Esophagus squamous epithelium (tissue), 5 donors: Measurements from ENCODE around the gene ALDH1A2. TPM values are rescaled to one million over a fixed set of nuclear protein-coding genes. Genes with fewer than 3 reads are reported as not detected.

ENCODE experiments used
- DNase-seq: peaks from one replicate; lab custom pipeline; 2025; lab: John Stamatoyannopoulos, UW
- H3K27ac ChIP-seq, 4 donors: fragments of 200-600 bp; sonication (generic); one replicate each; pipeline ENCODE4 v1.5.1; 2016 to 2019; ENCODE audit warnings: mild to moderate bottlenecking in 1 of 4
- H3K27me3 ChIP-seq, 4 donors: fragments of 200-600 bp; sonication (generic); 1 replicate in 3 of 4; 2 replicates in 1 of 4; pipeline versions ENCODE4 v1.5.1 to v1.6.0; 2017 to 2021; ENCODE audit warnings: antibody characterized with exemption in 1 of 4
- H3K36me3 ChIP-seq, 3 donors: fragments of 200-600 bp; sonication (generic); one replicate each; pipeline ENCODE4 v1.5.1; 2016 to 2019
- H3K4me1 ChIP-seq, 3 donors: fragments of 200-600 bp; sonication (generic); one replicate each; pipeline ENCODE4 v1.5.1; 2017 to 2019
- H3K4me3 ChIP-seq, 4 donors: fragments of 200-600 bp; sonication (generic); 1 replicate in 3 of 4; 2 replicates in 1 of 4; pipeline ENCODE4 v1.5.1; 2016 to 2019; ENCODE audit warnings: mild to moderate bottlenecking in 2 of 4, moderate library complexity in 1 of 4
- H3K9me3 ChIP-seq, 3 donors: fragments of 200-600 bp; sonication (generic); one replicate each; pipeline ENCODE4 v1.5.1; 2016 to 2019
- POLR2A ChIP-seq, 4 donors: fragments of 450-650 bp; IDR thresholded peaks; one replicate each; pipeline ENCODE4 v1.6.1; 2017; ENCODE audit warnings: antibody characterized with exemption in 4 of 4, mild to moderate bottlenecking in 4 of 4, moderate library complexity in 3 of 4
- WGBS, 2 donors: methylation state at CpG; one replicate each; pipeline ENCODE4 v1.1.5; 2018; 5-methylcytosine and 5-hydroxymethylcytosine counted together
- intact Hi-C: fragments of 100-400 bp; cut with DNase I; formaldehyde crosslinking; loops from one replicate; pipeline ENCODE4 v1.15.0; 2022
- total RNA-seq, 4 donors: library from RNA; depleted of rRNA; stranded (reverse); fragments of >200 nt; gene quantifications; one replicate each; pipeline ENCODE4 v1.1.0, GENCODE V29; 2016
- TF ChIP-seq, protein P1 (sequence below), 6 experiments: fragments of 450-650 bp in 4 of 6; fragments of 200-600 bp in 2 of 6; sonication (generic) in 2 of 6; IDR thresholded peaks; one replicate each; pipeline ENCODE4 v1.5.1; 2016 to 2019; ENCODE audit warnings: antibody characterized with exemption in 6 of 6, mild to moderate bottlenecking in 4 of 6, moderate library complexity in 4 of 6
- donor health status: DM: yes; HTN: yes; CAD: no.

ALDH1A2 gene
- total RNA-seq, 4 donors from 2014 or later, result 0.19 to 3.4 (median 0.55) TPM

DNA sequence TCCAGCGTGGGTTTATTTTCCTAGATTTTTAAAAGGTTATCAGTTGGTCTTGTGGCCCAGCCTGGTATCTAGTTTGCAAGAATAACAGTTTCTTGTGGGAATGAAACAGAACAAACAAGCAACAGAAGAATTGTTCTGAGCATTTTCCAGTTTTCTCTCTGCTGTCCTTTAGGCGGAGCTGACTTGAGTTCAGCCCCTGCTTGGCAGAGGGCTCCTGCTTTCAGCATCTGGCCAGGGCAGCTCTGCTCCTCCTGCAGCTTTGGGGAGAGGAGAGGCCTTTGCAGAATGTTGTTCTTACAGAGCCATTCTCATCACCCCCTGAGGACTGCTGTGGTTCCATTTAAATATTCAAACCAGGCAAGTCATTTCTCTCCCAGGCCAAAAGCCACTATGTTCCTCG is 117.7 kb downstream of the ALDH1A2 start:
- no peak for TF ChIP-seq POLR2A (IDR thresholded peaks at IDR 0.05)
- TF ChIP-seq, protein P1, sequence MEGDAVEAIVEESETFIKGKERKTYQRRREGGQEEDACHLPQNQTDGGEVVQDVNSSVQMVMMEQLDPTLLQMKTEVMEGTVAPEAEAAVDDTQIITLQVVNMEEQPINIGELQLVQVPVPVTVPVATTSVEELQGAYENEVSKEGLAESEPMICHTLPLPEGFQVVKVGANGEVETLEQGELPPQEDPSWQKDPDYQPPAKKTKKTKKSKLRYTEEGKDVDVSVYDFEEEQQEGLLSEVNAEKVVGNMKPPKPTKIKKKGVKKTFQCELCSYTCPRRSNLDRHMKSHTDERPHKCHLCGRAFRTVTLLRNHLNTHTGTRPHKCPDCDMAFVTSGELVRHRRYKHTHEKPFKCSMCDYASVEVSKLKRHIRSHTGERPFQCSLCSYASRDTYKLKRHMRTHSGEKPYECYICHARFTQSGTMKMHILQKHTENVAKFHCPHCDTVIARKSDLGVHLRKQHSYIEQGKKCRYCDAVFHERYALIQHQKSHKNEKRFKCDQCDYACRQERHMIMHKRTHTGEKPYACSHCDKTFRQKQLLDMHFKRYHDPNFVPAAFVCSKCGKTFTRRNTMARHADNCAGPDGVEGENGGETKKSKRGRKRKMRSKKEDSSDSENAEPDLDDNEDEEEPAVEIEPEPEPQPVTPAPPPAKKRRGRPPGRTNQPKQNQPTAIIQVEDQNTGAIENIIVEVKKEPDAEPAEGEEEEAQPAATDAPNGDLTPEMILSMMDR (IDR thresholded peaks at IDR 0.05), result no peak

DNA sequence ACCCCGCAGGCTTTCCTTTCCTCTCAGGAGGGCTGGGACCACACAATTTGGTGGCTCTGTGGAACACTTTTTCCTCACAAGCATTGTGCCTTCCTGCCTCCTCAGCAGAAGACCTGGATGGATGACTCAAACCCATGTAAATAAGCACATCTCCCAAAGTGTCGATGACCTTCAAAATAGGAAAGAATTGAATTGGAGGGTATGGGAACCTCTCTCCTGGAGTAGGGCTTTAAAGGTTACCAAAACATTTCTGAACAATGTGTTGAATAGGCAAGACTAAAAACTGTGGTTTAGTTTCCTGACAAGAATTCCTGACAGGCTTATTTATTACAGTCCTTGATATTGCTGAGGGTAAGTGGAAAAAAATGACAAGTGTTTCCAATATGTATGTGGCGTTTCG is 118.2 kb downstream of the ALDH1A2 start:
- intact Hi-C loops, result no loop called here
- 63 to 89% methylated on average over 4 of the region's 4 CpGs for WGBS, 2 donors
- no peak for TF ChIP-seq POLR2A (IDR thresholded peaks at IDR 0.05)
- TF ChIP-seq, protein P1 (IDR thresholded peaks at IDR 0.05), result no peak
- Histone ChIP-seq H3K27me3 (peaks cover 0 to 9% (median 0%) of the 10 kb centered on the region in 4 donors), H3K27ac (no peak overlapping the region), H3K9me3 (no peaks in the 10 kb centered on the region), H3K4me1 (no peaks in the 10 kb centered on the region), H3K4me3 (no peak overlapping the region), H3K36me3 (no peaks in the 10 kb centered on the region)
- DNase-seq, result no peak

More for the DNA sequence above, 117.7 kb downstream of the ALDH1A2 start:
- Histone ChIP-seq H3K4me1 (no peaks in the 10 kb centered on the region), H3K4me3 (no peak overlapping the region), H3K36me3 (no peaks in the 10 kb centered on the region), H3K27me3 (peaks cover 0 to 4% (median 0%) of the 10 kb centered on the region in 4 donors), H3K9me3 (no peaks in the 10 kb centered on the region), H3K27ac (no peak overlapping the region)
- no peak for DNase-seq
- intact Hi-C loops, result no loop called here
- 51 to 53% methylated on average over 3 of the region's 3 CpGs for WGBS, 2 donors

DNA sequence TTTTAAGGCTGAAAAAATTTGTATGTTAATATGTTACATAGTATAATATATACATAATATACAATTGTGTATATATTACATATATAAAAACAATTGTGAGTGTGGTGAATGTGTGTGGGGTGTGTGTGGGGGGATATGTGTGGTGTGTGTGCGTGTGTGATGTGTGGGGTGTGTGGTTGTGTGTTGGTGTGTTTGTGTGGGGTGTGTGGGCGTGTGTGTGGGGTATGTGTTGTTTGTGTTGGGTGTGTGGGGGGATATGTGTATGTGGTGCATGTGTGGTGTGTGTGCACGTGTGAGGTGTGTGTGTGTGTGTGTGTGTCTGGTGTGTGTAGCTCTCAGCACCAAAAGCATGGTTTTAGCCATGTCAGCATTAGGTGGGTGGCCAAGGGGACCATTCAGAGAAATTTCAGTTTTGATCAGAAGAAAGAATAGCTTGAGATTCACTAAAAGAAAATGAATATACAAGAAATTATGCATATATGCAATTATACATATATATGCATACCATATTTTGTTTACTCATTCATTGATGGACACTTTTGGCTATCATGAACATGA is 118.9 kb downstream of the ALDH1A2 start:
- no peak overlapping the region for H3K4me3 ChIP-seq
- TF ChIP-seq, protein P1 (IDR thresholded peaks at IDR 0.05), result no peak
- TF ChIP-seq POLR2A (IDR thresholded peaks at IDR 0.05), result no peak
- DNase-seq, result no peak
- no peaks in the 10 kb centered on the region for H3K36me3 ChIP-seq
- no peaks in the 10 kb centered on the region for H3K4me1 ChIP-seq
- 67 to 74% methylated on average over 3 of the region's 3 CpGs for WGBS, 2 donors
- no peaks in the 10 kb centered on the region for H3K9me3 ChIP-seq
- intact Hi-C loops, result no loop called here
- H3K27me3 ChIP-seq, result peaks cover 0 to 16% (median 0%) of the 10 kb centered on the region in 4 donors
- no peak overlapping the region for H3K27ac ChIP-seq

DNA sequence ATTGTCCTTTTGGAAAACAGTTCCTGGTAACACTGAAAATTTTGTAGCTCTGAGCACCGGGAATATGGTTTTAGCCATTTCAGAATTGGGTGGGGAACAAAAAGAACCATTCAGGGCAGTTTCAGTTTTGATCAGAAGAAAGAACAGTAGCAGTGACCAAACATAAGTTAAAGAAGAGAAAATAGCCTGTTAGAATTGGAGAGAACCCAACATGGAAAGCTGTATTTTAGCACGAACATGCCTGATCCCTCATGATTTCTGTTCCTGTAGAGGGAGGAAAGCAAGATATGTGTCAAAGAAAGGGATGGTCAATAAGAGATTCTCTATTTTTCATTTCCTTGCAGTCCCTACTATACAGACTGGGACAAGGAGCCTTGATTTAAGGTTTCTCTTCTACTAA is 119.9 kb downstream of the ALDH1A2 start:
- no peak for DNase-seq
- Histone ChIP-seq H3K27me3 (peaks cover 0 to 18% (median 0%) of the 10 kb centered on the region in 4 donors), H3K4me3 (no peak overlapping the region), H3K4me1 (no peaks in the 10 kb centered on the region), H3K27ac (no peak overlapping the region), H3K36me3 (no peaks in the 10 kb centered on the region), H3K9me3 (no peaks in the 10 kb centered on the region)
- TF ChIP-seq POLR2A (IDR thresholded peaks at IDR 0.05), result no peak
- TF ChIP-seq, protein P1 (IDR thresholded peaks at IDR 0.05), result no peak
- WGBS, 2 donors, result 78 to 83% methylated on average over 2 of the region's 2 CpGs
- intact Hi-C loops, result no loop called here

DNA sequence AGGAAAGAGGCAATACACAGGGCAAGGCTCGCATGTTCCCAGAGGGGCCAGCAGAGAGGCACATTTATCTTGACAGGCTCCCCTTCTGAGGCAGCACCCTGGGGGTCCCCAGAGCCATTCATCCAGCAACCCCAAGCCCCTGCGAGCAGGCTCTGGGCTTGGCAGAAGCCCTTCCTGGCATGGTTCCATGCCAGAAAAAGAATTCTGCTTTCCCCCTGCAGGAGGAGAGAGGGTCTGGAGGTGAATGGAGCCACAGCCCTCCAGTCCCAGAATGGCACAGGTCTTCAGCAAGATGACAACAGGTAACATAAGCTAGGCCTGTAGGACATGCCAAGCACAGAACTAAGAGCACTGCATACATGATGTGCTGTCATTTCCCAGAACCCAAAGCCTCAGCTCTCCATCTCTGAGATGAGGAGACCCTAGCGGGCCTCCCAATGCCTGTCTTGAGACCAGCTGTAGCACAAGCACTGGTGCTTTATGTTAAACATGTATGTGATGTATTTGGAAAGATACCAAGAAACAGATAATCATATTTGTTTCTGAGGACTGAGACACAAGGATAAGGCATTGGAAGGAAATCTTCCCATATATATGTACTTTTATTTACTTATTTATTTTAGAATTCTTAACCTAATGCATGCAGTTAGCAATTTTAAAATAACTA is 121.6 kb downstream of the ALDH1A2 start:
- TF ChIP-seq, protein P1 (IDR thresholded peaks at IDR 0.05), result no peak
- TF ChIP-seq POLR2A (IDR thresholded peaks at IDR 0.05), result no peak
- 49 to 57% methylated on average over 2 to 3 of the region's 3 CpGs for WGBS, 2 donors
- Histone ChIP-seq H3K27ac (no peak overlapping the region), H3K27me3 (peaks cover 0 to 28% (median 0%) of the 10 kb centered on the region in 4 donors), H3K4me1 (no peaks in the 10 kb centered on the region), H3K9me3 (no peaks in the 10 kb centered on the region), H3K36me3 (no peaks in the 10 kb centered on the region), H3K4me3 (no peak overlapping the region)
- intact Hi-C loops, result no loop called here
- DNase-seq, result no peak
